PFSK-1 (cell line): ENCODE results near the gene ANKRD6.

ENCODE experiments used
- FOXP2 ChIP-seq: optimal IDR thresholded peaks from 2 replicates; pipeline ENCODE3; 2011; ENCODE audit warnings: borderline replicate concordance, control low read depth, inconsistent platforms; ENCODE audit not compliant: insufficient read depth; ENCODE audit errors: extremely low read length, extremely low read depth
- POLR2AphosphoS5 ChIP-seq: IDR thresholded peaks from 2 replicates; pipeline ENCODE4 v1.6.1; 2012; ENCODE audit warnings: low read depth, mild to moderate bottlenecking, control low read depth, low read length, moderate library complexity
- REST ChIP-seq, 2 experiments: IDR thresholded peaks; 2 replicates each; pipeline versions ENCODE4 v1.6.1 to v1.8.0; 2011 to 2012; ENCODE audit warnings: low read depth in 2 of 2, low read length in 2 of 2, control low read depth in 1 of 2, inconsistent platforms in 1 of 2, mild to moderate bottlenecking in 1 of 2, moderate library complexity in 1 of 2; ENCODE audit not compliant: insufficient read depth in 1 of 2
- SIN3A ChIP-seq: IDR thresholded peaks from 2 replicates; pipeline ENCODE4 v1.6.1; 2012; ENCODE audit warnings: mild to moderate bottlenecking, low read length, moderate library complexity, borderline replicate concordance; ENCODE audit not compliant: insufficient read depth
- TAF1 ChIP-seq: IDR thresholded peaks from 2 replicates; pipeline ENCODE4 v1.6.1; 2012; ENCODE audit warnings: low read length, control low read depth, borderline replicate concordance; ENCODE audit not compliant: insufficient read depth

- TF ChIP-seq SIN3A, result no peak
- TF ChIP-seq REST (IDR thresholded peaks at IDR 0.05; ENCODE audit: insufficient read depth in 1 of 2, low read depth in 2 of 2, low read length in 2 of 2), result no peak
- TF ChIP-seq POLR2AphosphoS5, result no peak
- TF ChIP-seq TAF1, result no peak
- no peak for TF ChIP-seq FOXP2
Observed at GRCh38 chr6:89680551-89680950, 247.6 kb downstream of the ANKRD6 start.
